H4 (cell line): ENCODE results near the gene RAD51B. TPM values are rescaled to one million over a fixed set of nuclear protein-coding genes. Genes with fewer than 3 reads are reported as not detected.

Source experiments
- DNase-seq: peaks from one replicate; pipeline ENCODE4 v3.0.0-alpha.2; 2015; ENCODE audit warnings: low spot score
- total RNA-seq: library from RNA; depleted of rRNA; stranded (reverse); fragments of >200 nt; shearing (Covaris generic); gene quantifications from 2 replicates; pipeline ENCODE4 v1.2.3, GENCODE V29; 2014

Gene RAD51B
- total RNA-seq, 1 experiment from 2014 or later: 11.2 TPM

DNA sequence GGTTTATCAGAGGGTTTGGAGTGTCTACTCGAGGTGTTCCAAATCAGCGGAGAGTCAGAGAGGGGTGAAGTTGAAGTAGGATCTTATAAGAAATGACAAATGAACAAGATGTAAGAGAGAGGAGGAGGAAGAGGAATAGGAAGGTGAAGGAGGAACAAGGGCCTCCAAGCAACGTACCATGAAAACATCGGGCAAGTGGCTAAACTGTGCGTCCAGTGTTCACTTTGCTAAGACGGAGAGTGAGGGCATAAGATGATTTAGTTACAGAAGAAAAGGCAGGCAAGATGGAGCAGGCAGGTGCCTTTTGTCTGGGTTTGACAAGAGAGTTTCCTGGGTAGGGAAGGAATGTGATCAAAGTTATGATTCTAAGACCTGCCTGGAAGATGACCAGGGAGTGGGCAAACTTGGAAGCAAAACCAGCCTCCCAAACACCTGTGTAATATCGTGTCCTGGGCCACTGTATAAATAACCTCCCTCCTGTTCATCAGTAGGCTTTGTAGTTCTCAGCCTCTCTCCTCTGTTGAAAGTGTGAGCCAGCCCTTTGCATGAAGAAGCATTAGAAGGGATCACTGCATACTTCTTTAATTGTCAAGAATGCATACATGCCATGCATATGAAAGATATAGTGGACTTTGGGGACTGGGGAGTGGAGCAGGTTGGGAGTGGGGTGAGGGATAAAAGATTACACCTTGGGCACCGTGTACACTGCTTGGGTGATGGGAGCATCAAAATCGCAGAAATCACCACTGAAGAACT is 861.9 kb downstream of the RAD51B start:
- DNase-seq: no peak

GRCh38 chr14:68682166-68683103 is 862.9 kb downstream of the RAD51B start:
- peak; percentile 84 for DNase-seq

GRCh38 chr14:68683326-68683725 is 863.7 kb downstream of the RAD51B start:
- no peak for DNase-seq

- DNase-seq: no peak
These were observed 865.2 kb downstream of the RAD51B start for GRCh38 chr14:68684466-68685418.

DNA sequence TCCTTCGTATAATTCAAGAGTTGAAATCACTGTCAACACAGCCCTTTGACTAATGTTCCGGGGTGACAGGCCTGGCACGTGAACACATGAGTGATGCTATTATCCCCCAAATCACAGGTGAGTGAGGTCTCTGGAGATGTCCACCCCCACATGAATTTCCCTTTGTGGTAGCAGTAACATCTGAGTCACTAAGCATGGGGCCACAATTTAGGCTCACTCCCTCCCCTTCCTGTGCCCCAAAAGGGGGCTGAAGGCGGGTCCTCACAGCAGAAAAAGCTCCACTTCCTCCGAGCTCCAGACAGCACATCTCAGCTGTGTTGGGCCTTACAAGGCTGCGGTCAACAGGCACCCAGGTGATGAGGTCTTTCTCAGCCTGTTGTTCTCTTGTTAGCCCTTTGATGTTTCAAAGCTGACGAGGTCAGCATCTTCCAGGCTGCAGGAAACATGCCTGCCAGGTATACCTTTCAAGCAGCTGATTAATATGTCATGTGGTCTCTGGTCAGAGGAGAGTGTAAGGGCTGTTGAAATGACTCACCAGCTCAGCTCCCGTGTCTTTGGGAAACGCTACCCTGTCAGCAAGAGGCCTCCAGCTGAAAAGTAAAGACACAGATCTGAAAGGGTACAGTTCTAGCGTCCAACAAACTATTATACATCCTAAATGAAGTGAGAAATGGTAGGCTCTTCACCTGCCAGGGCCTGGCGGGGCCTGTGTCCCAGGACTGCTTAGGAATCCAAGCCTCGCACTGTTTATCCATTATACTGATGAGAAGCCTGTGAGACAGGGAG is 866.0 kb downstream of the RAD51B start:
- peak; percentile 74 for DNase-seq

DNA sequence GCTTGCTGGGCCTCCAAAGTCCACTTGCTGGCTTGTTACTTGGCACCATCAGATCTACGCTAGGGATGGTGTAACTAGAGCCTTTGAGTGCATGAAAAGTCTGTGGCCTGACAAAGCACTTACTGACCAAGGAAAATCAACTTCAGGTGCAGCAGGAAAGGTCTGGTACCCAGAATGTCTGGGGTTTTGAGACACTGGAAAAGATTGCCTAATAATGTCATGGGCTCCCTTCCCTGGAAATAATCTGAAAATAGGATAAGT is 866.6 kb downstream of the RAD51B start:
- no peak for DNase-seq

GRCh38 chr14:68686724-68687123 is 867.1 kb downstream of the RAD51B start:
- DNase-seq: no peak

- DNase-seq: peak; percentile 74
These were observed 868.2 kb downstream of the RAD51B start for GRCh38 chr14:68687746-68688145.

DNA sequence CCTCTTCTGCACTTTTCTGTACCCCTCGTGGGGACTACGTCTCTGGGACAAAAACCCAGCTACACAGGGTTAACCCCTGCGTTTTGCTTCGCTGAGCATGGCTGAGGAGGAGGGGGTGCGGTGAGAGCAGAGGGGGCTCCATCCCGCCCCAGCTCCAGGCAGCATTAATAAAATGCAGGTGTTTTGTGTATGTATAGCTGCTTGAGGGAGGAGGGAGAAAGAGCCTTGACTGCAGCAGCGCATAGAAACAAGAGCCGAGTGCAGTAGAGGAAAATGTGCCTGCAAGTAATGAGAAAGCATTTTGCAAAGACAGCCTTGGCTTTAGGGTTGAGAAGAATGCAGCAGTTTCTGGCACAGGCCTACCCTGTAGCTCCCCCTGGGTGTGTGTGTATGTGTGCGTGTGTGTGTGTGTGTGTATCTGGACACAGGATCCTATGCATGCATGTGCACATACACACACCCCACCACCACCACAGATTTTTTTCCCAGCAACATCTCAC is 869.3 kb downstream of the RAD51B start:
- DNase-seq: no peak

DNA sequence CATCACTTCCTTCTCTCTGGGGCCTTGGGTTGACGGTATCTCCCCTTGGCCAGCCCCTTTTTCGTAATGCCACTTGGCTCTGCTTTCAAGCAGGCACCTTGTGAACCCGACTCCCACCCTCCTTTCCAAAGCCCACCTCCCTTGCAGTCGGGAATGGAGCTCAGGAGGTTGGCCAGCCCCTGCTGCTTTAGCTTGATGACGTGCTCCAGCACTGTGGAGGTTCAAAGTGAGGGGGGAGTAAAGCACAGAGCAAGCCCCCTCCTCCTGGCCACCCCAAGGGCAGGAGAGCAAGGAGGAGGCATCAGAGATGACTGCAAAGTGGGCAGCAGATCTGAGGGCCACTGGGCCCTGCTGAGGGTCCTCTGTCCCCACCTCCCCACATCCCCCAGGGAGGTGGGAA is 869.9 kb downstream of the RAD51B start:
- DNase-seq: no peak

GRCh38 chr14:68690089-68690958 is 870.7 kb downstream of the RAD51B start:
- no peak for DNase-seq

DNA sequence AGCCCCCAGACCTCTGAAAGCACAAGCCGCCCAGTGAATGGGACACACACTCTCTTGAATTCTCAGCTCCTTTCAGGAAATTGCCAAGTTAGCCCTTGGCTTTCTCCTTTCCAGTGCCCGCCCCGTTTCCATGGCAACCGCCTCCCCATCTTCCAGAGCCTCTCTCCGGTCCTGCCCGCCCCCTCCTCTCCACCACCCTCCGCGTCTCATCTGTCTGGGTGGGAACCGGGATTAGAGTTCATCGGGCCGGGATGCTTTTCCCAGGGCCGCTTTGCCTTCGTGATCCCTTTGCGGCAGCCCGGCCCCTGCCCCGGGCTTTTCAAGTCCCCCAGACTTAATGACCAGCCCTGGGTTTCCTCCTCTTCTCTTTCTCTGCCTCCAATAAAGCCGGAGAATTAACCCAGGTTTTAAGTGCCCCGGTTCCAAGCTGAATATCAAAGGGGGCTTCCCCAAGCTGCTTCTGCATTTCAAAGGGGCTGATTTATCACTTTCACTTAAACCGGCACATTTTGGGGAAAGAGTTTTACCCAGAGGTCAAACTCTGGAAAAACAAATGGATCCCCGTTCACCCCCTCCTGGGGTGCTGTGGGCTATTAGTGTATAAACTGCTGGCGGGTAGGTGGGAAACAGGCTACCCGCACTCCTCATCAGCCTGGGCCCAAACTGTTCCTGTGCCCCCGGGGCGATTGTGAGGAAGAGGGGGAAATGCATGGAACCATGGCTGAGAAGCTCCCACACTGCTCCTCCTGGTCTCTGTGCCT is 871.6 kb downstream of the RAD51B start:
- no peak for DNase-seq

GRCh38 chr14:68691792-68692118 is 872.2 kb downstream of the RAD51B start:
- no peak for DNase-seq

DNA sequence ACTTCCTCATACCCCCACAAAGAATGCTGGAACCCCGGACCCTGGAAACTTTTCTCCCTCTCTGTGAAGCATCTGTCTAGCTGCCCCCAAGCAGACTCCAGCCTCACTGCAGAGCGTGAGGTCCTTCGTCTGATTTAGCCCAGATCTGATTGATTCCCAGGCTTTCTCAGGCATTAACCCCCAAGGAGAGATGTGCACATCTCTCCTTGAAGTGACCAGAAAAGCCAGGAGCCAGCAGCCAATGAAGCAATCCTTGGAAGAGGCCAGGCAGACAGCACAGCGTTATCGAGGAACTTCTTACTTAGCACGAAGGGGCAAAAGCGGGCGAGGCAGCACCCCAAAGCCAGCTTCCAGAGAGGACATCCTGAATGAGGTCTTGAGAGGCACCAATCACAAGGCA is 872.6 kb downstream of the RAD51B start:
- DNase-seq: no peak

DNA sequence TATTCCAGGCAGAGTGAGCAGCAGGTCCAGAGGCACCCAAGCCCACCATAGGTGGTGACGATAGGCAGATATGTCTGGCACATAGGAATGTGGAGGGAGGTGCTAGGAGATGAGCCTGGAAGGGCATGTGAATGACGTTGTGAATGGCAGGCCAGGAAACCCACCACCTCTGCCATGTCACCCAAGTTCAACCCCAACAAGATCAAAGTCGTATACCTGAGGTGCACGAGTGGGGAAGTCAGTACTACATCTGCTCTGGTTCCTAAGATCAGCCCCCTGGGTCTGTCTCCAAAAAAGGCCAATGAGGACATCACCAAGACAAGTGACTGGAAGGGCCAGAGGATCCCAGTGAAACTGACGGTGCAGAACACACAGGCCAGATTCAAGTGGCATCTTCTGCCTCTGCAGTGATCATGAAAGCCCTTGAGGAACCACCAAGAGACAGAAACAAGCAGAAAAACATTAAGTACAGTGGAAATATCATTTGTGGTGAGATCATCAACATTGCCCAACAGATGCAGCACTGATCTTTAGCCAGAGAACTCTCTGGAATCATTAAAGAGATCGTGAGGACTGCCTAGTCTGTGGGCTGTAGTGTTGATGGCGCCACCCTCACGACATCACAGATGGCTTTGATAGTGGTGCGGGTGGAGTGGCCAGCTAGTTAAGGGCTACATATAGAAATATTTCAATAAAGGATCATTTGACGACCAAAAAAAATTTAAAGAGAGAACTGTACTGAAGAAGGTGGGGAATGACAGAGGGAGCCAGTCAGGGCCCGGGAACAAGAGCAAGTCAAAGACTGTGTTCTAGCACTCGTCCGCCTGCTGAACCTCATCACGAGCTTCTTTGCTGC is 873.6 kb downstream of the RAD51B start:
- DNase-seq: no peak

GRCh38 chr14:68693926-68694325 is 874.3 kb downstream of the RAD51B start:
- no peak for DNase-seq

- DNase-seq: peak; percentile 22
These were observed 875.1 kb downstream of the RAD51B start for GRCh38 chr14:68694516-68695235.

GRCh38 chr14:68695326-68695768 is 875.8 kb downstream of the RAD51B start:
- peak; percentile 83 for DNase-seq
